ENCODE data around the gene NDC80. TPM values are rescaled to one million over a fixed set of nuclear protein-coding genes. Genes with fewer than 3 reads are reported as not detected.

NDC80 gene
- total RNA-seq, 1 donor from 2014 or later, result 7.7 TPM

DNA sequence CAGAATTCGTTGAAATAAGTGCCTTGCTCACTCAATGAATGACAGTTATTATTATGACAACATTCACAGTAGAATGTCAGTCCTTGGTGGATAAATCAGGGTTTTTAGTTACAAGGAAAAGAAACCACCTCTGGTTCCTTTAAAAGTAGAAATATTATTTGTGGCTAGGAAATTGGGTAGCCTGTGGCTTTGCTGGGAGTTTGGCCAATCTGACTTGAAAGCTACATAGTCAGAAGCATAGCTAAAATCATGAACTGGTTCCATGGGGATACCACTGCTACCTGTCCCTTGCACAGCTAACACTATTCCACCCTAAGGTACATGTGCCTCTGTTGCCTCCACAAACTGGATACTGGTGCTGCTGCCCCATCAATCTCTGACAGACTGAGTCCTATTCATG lies 71.4 kb downstream of the NDC80 start:
- no peak overlapping the region for H3K4me3 Mint-ChIP-seq (ENCODE audit: unreplicated experiment)
- H3K4me1 Mint-ChIP-seq (ENCODE audit: low read depth, unreplicated experiment), result no peaks in the 10 kb centered on the region
- TF ChIP-seq, protein P1, sequence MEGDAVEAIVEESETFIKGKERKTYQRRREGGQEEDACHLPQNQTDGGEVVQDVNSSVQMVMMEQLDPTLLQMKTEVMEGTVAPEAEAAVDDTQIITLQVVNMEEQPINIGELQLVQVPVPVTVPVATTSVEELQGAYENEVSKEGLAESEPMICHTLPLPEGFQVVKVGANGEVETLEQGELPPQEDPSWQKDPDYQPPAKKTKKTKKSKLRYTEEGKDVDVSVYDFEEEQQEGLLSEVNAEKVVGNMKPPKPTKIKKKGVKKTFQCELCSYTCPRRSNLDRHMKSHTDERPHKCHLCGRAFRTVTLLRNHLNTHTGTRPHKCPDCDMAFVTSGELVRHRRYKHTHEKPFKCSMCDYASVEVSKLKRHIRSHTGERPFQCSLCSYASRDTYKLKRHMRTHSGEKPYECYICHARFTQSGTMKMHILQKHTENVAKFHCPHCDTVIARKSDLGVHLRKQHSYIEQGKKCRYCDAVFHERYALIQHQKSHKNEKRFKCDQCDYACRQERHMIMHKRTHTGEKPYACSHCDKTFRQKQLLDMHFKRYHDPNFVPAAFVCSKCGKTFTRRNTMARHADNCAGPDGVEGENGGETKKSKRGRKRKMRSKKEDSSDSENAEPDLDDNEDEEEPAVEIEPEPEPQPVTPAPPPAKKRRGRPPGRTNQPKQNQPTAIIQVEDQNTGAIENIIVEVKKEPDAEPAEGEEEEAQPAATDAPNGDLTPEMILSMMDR (IDR thresholded peaks at IDR 0.05; ENCODE audit: partially characterized antibody, unreplicated experiment), result no peak
- DNase-seq, result no peak
- no peak overlapping the region for H3K27ac Mint-ChIP-seq (ENCODE audit: unreplicated experiment)
- no peaks in the 10 kb centered on the region for H3K36me3 Mint-ChIP-seq (ENCODE audit: unreplicated experiment)
- H3K27me3 Mint-ChIP-seq (ENCODE audit: unreplicated experiment), result no peaks in the 10 kb centered on the region
- H3K9me3 Mint-ChIP-seq (ENCODE audit: unreplicated experiment), result no peaks in the 10 kb centered on the region

- Mint-ChIP-seq H3K27ac (ENCODE audit: unreplicated experiment) (no peak overlapping the region), H3K4me1 (ENCODE audit: low read depth, unreplicated experiment) (no peaks in the 10 kb centered on the region), H3K9me3 (ENCODE audit: unreplicated experiment) (no peaks in the 10 kb centered on the region), H3K36me3 (ENCODE audit: unreplicated experiment) (no peaks in the 10 kb centered on the region), H3K27me3 (ENCODE audit: unreplicated experiment) (no peaks in the 10 kb centered on the region), H3K4me3 (ENCODE audit: unreplicated experiment) (no peak overlapping the region)
- TF ChIP-seq, protein P1 (IDR thresholded peaks at IDR 0.05; ENCODE audit: partially characterized antibody, unreplicated experiment), result no peak
- no peak for DNase-seq
Observed at GRCh38 chr18:2644535-2644934, 73.2 kb downstream of the NDC80 start.

DNA sequence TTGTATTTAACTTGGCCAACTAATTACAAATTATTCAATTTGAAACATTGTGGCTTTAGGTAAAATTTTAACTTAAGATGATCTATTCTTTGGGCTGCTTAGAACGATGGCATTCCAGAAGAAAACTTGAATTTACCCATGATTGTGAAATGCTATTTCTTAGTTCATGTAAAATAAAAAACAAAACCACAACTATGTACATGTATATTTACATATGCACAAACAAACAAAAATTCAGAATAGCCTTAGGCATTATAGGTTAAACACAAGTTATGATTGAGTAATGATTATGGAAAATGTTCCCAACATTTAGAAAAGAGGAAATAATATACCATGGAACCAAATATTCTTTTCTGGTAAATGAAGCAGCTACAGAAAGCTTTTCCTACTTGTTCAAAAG lies 80.6 kb downstream of the NDC80 start:
- Mint-ChIP-seq H3K27ac (ENCODE audit: unreplicated experiment) (no peak overlapping the region), H3K4me3 (ENCODE audit: unreplicated experiment) (no peak overlapping the region), H3K9me3 (ENCODE audit: unreplicated experiment) (peaks cover 4% of the 10 kb centered on the region), H3K4me1 (ENCODE audit: low read depth, unreplicated experiment) (peaks cover 2% of the 10 kb centered on the region), H3K27me3 (ENCODE audit: unreplicated experiment) (peaks cover 10% of the 10 kb centered on the region), H3K36me3 (ENCODE audit: unreplicated experiment) (no peaks in the 10 kb centered on the region)
- no peak for DNase-seq
- TF ChIP-seq, protein P1 (IDR thresholded peaks at IDR 0.05; ENCODE audit: partially characterized antibody, unreplicated experiment), result no peak

DNA sequence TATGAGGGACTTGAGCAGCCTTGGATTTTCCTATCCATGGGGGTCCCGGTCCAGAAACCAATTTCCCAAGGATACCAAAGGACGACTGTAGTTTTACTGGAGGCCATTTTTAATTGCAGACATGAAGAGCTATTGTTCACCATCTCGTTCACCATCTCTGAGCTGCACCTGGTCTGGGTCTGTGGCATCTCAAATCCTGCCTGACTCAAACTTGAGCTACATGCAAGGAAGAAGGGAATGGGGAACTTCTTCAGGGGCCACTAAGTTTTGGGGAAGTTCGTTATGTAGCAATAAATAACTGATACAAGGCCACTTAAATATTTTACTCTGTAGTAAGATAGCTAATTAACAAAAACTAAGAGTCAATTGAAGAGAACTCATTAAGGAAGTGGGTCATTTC lies 82.1 kb downstream of the NDC80 start:
- TF ChIP-seq, protein P1 (IDR thresholded peaks at IDR 0.05; ENCODE audit: partially characterized antibody, unreplicated experiment), result no peak
- DNase-seq, result no peak
- Mint-ChIP-seq H3K27me3 (ENCODE audit: unreplicated experiment) (peaks cover 10% of the 10 kb centered on the region), H3K27ac (ENCODE audit: unreplicated experiment) (no peak overlapping the region), H3K36me3 (ENCODE audit: unreplicated experiment) (no peaks in the 10 kb centered on the region), H3K9me3 (ENCODE audit: unreplicated experiment) (peaks cover 4% of the 10 kb centered on the region), H3K4me1 (ENCODE audit: low read depth, unreplicated experiment) (peaks cover 4% of the 10 kb centered on the region), H3K4me3 (ENCODE audit: unreplicated experiment) (no peak overlapping the region)

GRCh38 chr18:2654169-2654927 lies 83.0 kb downstream of the NDC80 start:
- Mint-ChIP-seq H3K27me3 (ENCODE audit: unreplicated experiment) (peaks cover 10% of the 10 kb centered on the region), H3K4me3 (ENCODE audit: unreplicated experiment) (peak overlapping the region; percentile 87), H3K36me3 (ENCODE audit: unreplicated experiment) (no peaks in the 10 kb centered on the region), H3K9me3 (ENCODE audit: unreplicated experiment) (peaks cover 4% of the 10 kb centered on the region), H3K4me1 (ENCODE audit: low read depth, unreplicated experiment) (peaks cover 4% of the 10 kb centered on the region), H3K27ac (ENCODE audit: unreplicated experiment) (no peak overlapping the region)
- no peak for DNase-seq
- TF ChIP-seq, protein P1 (IDR thresholded peaks at IDR 0.05; ENCODE audit: partially characterized antibody, unreplicated experiment), result no peak
